Measurements from ENCODE around the gene URGCP. TPM values are rescaled to one million over a fixed set of nuclear protein-coding genes. Genes with fewer than 3 reads are reported as not detected.

Gene URGCP
- total and polyA plus RNA-seq, 2 of the 4 experiments (the other 2 are of a cell fraction): 22.0 to 25.5 TPM

DNA sequence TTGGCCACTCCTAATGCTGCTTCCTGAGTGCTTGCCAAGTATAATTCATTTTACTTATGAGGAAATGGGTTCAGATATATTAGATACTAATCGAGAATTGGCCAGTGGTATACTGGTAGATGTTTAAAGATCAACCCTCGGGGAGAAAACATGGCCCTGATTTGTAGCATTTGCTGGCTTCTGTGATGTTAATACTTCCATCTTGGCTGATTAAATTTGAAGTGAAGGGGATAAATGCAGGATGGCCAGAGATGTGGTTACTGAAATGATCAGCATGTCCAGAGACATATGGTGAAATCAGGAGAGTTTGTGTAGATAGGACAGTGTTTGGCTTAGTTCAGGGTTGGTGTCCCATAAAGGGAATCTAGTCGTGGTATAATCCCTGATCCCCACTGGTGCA is 31.0 kb upstream of the URGCP start:
- Histone ChIP-seq H3K23ac (ENCODE audit: low read depth, low read length) (no peak overlapping the region), H4K8ac (ENCODE audit: low read depth in 2 of 2, low read length in 2 of 2) (no peak overlapping the region), H3K9ac (ENCODE audit: low read depth, low read length) (no peak overlapping the region), H2AFZ (replicated peaks; ENCODE audit: low read length, poor library complexity) (no peak overlapping the region), H3K14ac (replicated peaks; ENCODE audit: low read depth, low read length) (no peak overlapping the region), H3K36me3 (ENCODE audit: control insufficient read depth, insufficient read depth, low read length) (no peaks in the 10 kb centered on the region), H3K79me1 (ENCODE audit: low read depth in 1 of 2, low read length in 2 of 2) (no peaks in the 10 kb centered on the region), H2BK5ac (ENCODE audit: low read depth, low read length, poor library complexity, severe bottlenecking) (no peak overlapping the region), H4K20me1 (ENCODE audit: insufficient read depth, low read length) (no peaks in the 10 kb centered on the region), H2BK120ac (ENCODE audit: low read depth, low read length) (no peak overlapping the region), H3K18ac (ENCODE audit: low read depth, low read length) (no peak overlapping the region), H3K27me3 (ENCODE audit: control insufficient read depth, insufficient read depth, low read length) (no peaks in the 10 kb centered on the region), H4K5ac (ENCODE audit: low read depth, low read length) (no peak overlapping the region), H3K4me1 (ENCODE audit: control insufficient read depth, insufficient read depth, low read length) (no peaks in the 10 kb centered on the region), H3K9me3 (ENCODE audit: control insufficient read depth, insufficient read depth, low read length) (no peaks in the 10 kb centered on the region), H3K27ac (ENCODE audit: insufficient read depth, low read length) (no peak overlapping the region), H2BK20ac (ENCODE audit: low read depth, low read length) (no peak overlapping the region), H3K4ac (ENCODE audit: low read depth, low read length) (no peak overlapping the region), H2BK15ac (ENCODE audit: low read depth, low read length) (no peak overlapping the region), H3K9me1 (ENCODE audit: insufficient read depth, low read length) (0 out of 2 replicates have a peak, but pooled peaks cover 4% of the 10 kb centered on the region), H2AK5ac (ENCODE audit: low read depth, low read length) (no peak overlapping the region), H3K56ac (ENCODE audit: extremely low read depth, insufficient read depth, low read length) (no peak overlapping the region), H2AK9ac (replicated peaks; ENCODE audit: low read depth, low read length, poor library complexity) (no peak overlapping the region), H3K4me2 (ENCODE audit: low read depth, low read length) (no peak overlapping the region), H4K91ac (ENCODE audit: insufficient read depth, low read depth, low read length) (no peak overlapping the region), H3K4me3 (ENCODE audit: insufficient read depth, low read depth, low read length) (no peak overlapping the region)
- intact Hi-C loops (cut with micrococcal nuclease) (no loop called here), dilution Hi-C loops (cut with HindIII; ENCODE audit: low sequenced_read_pairs, unreplicated experiment) (no loop called here), in situ Hi-C loops (cut with MboI; ENCODE audit: low sequenced_read_pairs) (no loop called here)
- TF ChIP-seq RCOR1 (IDR thresholded peaks at IDR 0.05; ENCODE audit: insufficient replicate concordance, low read length) (no peak), CHD1 (IDR thresholded peaks at IDR 0.05; ENCODE audit: low read depth, low read length) (no peak), RAD21 (IDR thresholded peaks at IDR 0.05; ENCODE audit: low read length) (no peak), POLR2A (IDR thresholded peaks at IDR 0.05; ENCODE audit: low read depth, low read length) (no peak), MAZ (IDR thresholded peaks at IDR 0.05; ENCODE audit: borderline replicate concordance, low read depth, low read length) (no peak), RFX5 (IDR thresholded peaks at IDR 0.05; ENCODE audit: low read depth, low read length) (no peak), BHLHE40 (IDR thresholded peaks at IDR 0.05; ENCODE audit: low read depth, low read length) (no peak), CEBPB (IDR thresholded peaks at IDR 0.05; ENCODE audit: low read depth, low read length) (no peak), MXI1 (IDR thresholded peaks at IDR 0.05; ENCODE audit: borderline replicate concordance, low read depth, low read length) (no peak), NFE2L2 (IDR thresholded peaks at IDR 0.05; ENCODE audit: low read depth, low read length) (no peak), FOS (IDR thresholded peaks at IDR 0.05; ENCODE audit: low read depth, low read length) (no peak), SMC3 (IDR thresholded peaks at IDR 0.05; ENCODE audit: low read depth, low read length) (no peak)
- TF ChIP-seq, protein P1, sequence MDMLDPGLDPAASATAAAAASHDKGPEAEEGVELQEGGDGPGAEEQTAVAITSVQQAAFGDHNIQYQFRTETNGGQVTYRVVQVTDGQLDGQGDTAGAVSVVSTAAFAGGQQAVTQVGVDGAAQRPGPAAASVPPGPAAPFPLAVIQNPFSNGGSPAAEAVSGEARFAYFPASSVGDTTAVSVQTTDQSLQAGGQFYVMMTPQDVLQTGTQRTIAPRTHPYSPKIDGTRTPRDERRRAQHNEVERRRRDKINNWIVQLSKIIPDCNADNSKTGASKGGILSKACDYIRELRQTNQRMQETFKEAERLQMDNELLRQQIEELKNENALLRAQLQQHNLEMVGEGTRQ (IDR thresholded peaks at IDR 0.05; ENCODE audit: low read depth, low read length): no peak
- TF ChIP-seq, protein P2, sequence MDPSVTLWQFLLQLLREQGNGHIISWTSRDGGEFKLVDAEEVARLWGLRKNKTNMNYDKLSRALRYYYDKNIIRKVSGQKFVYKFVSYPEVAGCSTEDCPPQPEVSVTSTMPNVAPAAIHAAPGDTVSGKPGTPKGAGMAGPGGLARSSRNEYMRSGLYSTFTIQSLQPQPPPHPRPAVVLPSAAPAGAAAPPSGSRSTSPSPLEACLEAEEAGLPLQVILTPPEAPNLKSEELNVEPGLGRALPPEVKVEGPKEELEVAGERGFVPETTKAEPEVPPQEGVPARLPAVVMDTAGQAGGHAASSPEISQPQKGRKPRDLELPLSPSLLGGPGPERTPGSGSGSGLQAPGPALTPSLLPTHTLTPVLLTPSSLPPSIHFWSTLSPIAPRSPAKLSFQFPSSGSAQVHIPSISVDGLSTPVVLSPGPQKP (IDR thresholded peaks at IDR 0.05; ENCODE audit: borderline replicate concordance, low read depth, low read length): no peak
- CTCF ChIA-PET: no interaction called here
- ATAC-seq (ENCODE audit: low read depth) (no peak), DNase-seq (no peak)
- WGBS, 2 experiments (ENCODE audit: extremely low coverage in 2 of 2, insufficient read length in 1 of 2): 90% methylated on average over 2 of the region's 3 CpGs; no CpG with 5 or more reads in 1 of the 2 experiments
- no TSS peak for BruUV-seq (replicated peaks)
- POLR2A ChIA-PET (ENCODE audit: unreplicated experiment): no interaction called here
